K562 (cell line): Measurements from ENCODE around the gene OR1J1. TPM values are rescaled to one million over a fixed set of nuclear protein-coding genes. Genes with fewer than 3 reads are reported as not detected.

ENCODE experiments used
- ATAC-seq: fragments of 200-7000 bp; cut with Tn5 transposase; 3 replicates; pipeline ENCODE4 v1.9.1; 2020; ENCODE audit warnings: moderate library complexity
- BruUV-seq: library from RNA; stranded (reverse); fragments of 400-500 nt; replicated peaks from 2 replicates; lab custom pipeline; 2021; lab: Mats Ljungman, UMichigan
- CTCF ChIA-PET: fragments of 300-600 bp; formaldehyde crosslinking; extraction: SDS; loops from one replicate; lab custom pipeline; 2021; ENCODE audit warnings: low intra/inter-chr PET ratio; lab: Yijun Ruan, JAX
- POLR2A ChIA-PET: fragments of 300-600, 350-650 bp; sonication (Branson Sonifier 250); formaldehyde crosslinking; extraction: SDS; loops from one replicate; lab custom pipeline; 2021; ENCODE audit warnings: antibody characterized with exemption, inconsistent platforms; lab: Yijun Ruan, JAX
- DNase-seq, 4 experiments: peaks; one replicate each; pipeline versions ENCODE4 v3.0.0 to v3.0.0-alpha.2; 2011 to 2018; ENCODE audit warnings: low spot score in 3 of 4, mixed read lengths in 3 of 4; ENCODE audit errors: extremely low read depth in 1 of 4
- FAIRE-seq: peaks from 2 replicates; lab custom pipeline; 2011; peaks lifted over from hg19 to GRCh38; lab: Jason Lieb, UNC
- H2AFZ ChIP-seq: 2 replicates; pipeline ENCODE4 v1.6.0; 2011; ENCODE audit warnings: low read depth, low read length, control low read depth, inconsistent platforms
- H3K27ac ChIP-seq: fragments of 200-600 bp; 3 replicates; pipeline ENCODE4 v1.8.0; 2011; ENCODE audit warnings: low read depth, mild to moderate bottlenecking, control low read depth, inconsistent platforms, low read length, moderate library complexity, mixed read lengths; ENCODE audit errors: extremely low read depth
- H3K27me3 ChIP-seq, 2 experiments: fragments of 300-600 bp in 1 of 2; 2 replicates in 1 of 2; 3 replicates in 1 of 2; pipeline versions ENCODE4 v1.6.0 to v1.8.0; 2011; ENCODE audit warnings: inconsistent platforms in 2 of 2, low read length in 2 of 2, mild to moderate bottlenecking in 1 of 2, mixed read lengths in 1 of 2, moderate library complexity in 1 of 2; ENCODE audit not compliant: control insufficient read depth in 2 of 2, insufficient read depth in 2 of 2
- H3K36me3 ChIP-seq: fragments of 300-600 bp; 3 replicates; pipeline ENCODE4 v1.8.0; 2011; ENCODE audit warnings: mild to moderate bottlenecking, low read length, inconsistent platforms; ENCODE audit not compliant: control insufficient read depth, insufficient read depth
- H3K4me1 ChIP-seq, 2 experiments: fragments of 200-600 bp in 1 of 2; replicated peaks in 1 of 2; 2 replicates in 1 of 2; 3 replicates in 1 of 2; pipeline versions ENCODE4 v1.5.1 to v1.8.0; 2011; ENCODE audit warnings: inconsistent platforms in 2 of 2, low read length in 2 of 2, mild to moderate bottlenecking in 1 of 2, mixed read lengths in 1 of 2, moderate library complexity in 1 of 2; ENCODE audit not compliant: control insufficient read depth in 2 of 2, insufficient read depth in 2 of 2
- H3K4me2 ChIP-seq: 2 replicates; pipeline ENCODE4 v1.6.1; 2011; ENCODE audit warnings: low read length, control low read depth, inconsistent platforms, mixed read lengths; ENCODE audit not compliant: insufficient read depth
- H3K4me3 ChIP-seq: fragments of 200-600 bp; sonication (generic), shearing (Covaris generic); 2 replicates; pipeline ENCODE4 v1.5.1; 2016; ENCODE audit warnings: control low read depth, inconsistent platforms
- H3K79me2 ChIP-seq: fragments of 200-600 bp; 3 replicates; pipeline ENCODE4 v1.8.0; 2011; ENCODE audit warnings: low read length, inconsistent platforms; ENCODE audit not compliant: control insufficient read depth, insufficient read depth
- H3K9ac ChIP-seq, 2 experiments: 2 replicates each; pipeline versions ENCODE4 v1.6.0 to v1.6.1; 2011; ENCODE audit warnings: low read depth in 2 of 2, low read length in 2 of 2, control low read depth in 1 of 2, inconsistent platforms in 1 of 2, mild to moderate bottlenecking in 1 of 2, mixed read lengths in 1 of 2; ENCODE audit not compliant: insufficient read depth in 1 of 2
- H3K9me1 ChIP-seq: one replicate; pipeline ENCODE4 v1.6.0; 2011; ENCODE audit warnings: inconsistent platforms, mild to moderate bottlenecking, low read length, moderate library complexity; ENCODE audit not compliant: control insufficient read depth, insufficient read depth
- H3K9me3 ChIP-seq: replicated peaks from 2 replicates; pipeline ENCODE4 v1.5.1; 2011; ENCODE audit warnings: low read depth, low read length, inconsistent platforms; ENCODE audit not compliant: control insufficient read depth, insufficient read depth
- H4K20me1 ChIP-seq: replicated peaks from 2 replicates; pipeline ENCODE4 v1.6.1; 2011; ENCODE audit warnings: low read length, inconsistent platforms, mixed read lengths; ENCODE audit not compliant: control insufficient read depth, insufficient read depth
- ARID4B ChIP-seq: sonication (generic); formaldehyde crosslinking; IDR thresholded peaks from 2 replicates; pipeline ENCODE4 v1.8.0; 2022; ENCODE audit warnings: mild to moderate bottlenecking, missing genetic modification reagents
- NFATC3 ChIP-seq: fragments of 450-650 bp; IDR thresholded peaks from 2 replicates; pipeline ENCODE4 v1.6.1; 2017; ENCODE audit warnings: mild to moderate bottlenecking
- THRAP3 ChIP-seq: fragments of 450-650 bp; IDR thresholded peaks from 2 replicates; pipeline ENCODE4 v1.6.1; 2016; ENCODE audit warnings: mild to moderate bottlenecking, inconsistent platforms, borderline replicate concordance
- THRB ChIP-seq: fragments of 450-650 bp; formaldehyde crosslinking; conservative IDR thresholded peaks from 2 replicates; pipeline ENCODE4 v1.4.0; 2022; ENCODE audit warnings: mild to moderate bottlenecking, missing genetic modification characterization
- ZBTB7A ChIP-seq: IDR thresholded peaks from 2 replicates; pipeline ENCODE4 v1.6.1; 2011; ENCODE audit warnings: low read depth, mild to moderate bottlenecking, low read length, moderate library complexity, borderline replicate concordance; ENCODE audit not compliant: control insufficient read depth
- ZNF655 ChIP-seq: fragments of 250-450 bp; sonication (Bioruptor Pico); IDR thresholded peaks from 2 replicates; pipeline ENCODE4 v1.5.0; 2021
- WGBS: fragments of 100-300 bp; shearing (Covaris generic); methylation state at CpG from one replicate; pipeline ENCODE4 v1.1.6; 2016; ENCODE audit warnings: low coverage, mixed read lengths; ENCODE audit not compliant: insufficient coverage; ENCODE audit errors: missing lambda C conversion rate; 5-methylcytosine and 5-hydroxymethylcytosine counted together
- in situ Hi-C: fragments of 300-500 bp; cut with MboI; formaldehyde crosslinking; loops from 4 replicates; pipeline ENCODE4 v1.15.0; 2018; ENCODE audit warnings: inconsistent platforms, mixed read lengths
- intact Hi-C: fragments of 100-400 bp; cut with micrococcal nuclease; formaldehyde crosslinking; loops from 2 replicates; pipeline ENCODE4 v1.14.2; 2022
- polyA plus RNA-seq, 8 experiments: library from polyadenylated mRNA; depleted of rRNA in 4 of 8; stranded (reverse) in 5 of 8; unstranded in 3 of 8; fragments of >200 nt; fragmentation: Nextera tagmentation in 2 of 8; fragmentation: Illumina TruSeq in 1 of 8; extraction: Ambion mirVana in 2 of 8; extraction: Trizol in 1 of 8; gene quantifications; 2 replicates each; pipeline versions ENCODE4 v1.2.1 to v1.2.3, GENCODE V29; 2011 to 2014; ENCODE audit warnings: inconsistent platforms in 1 of 8, missing spikeins in 1 of 8
- total RNA-seq, 7 experiments: library from RNA; depleted of rRNA in 6 of 7; stranded (reverse); fragments of >200 nt in 6 of 7; fragmentation: Illumina TruSeq in 2 of 7; extraction: Trizol in 2 of 7; gene quantifications; 2 replicates each; pipeline versions ENCODE4 v1.2.1 to v1.2.3, GENCODE V29; 2011 to 2021; ENCODE audit warnings: low replicate concordance in 1 of 7
- TF ChIP-seq, protein P1 (sequence below): sonication (generic); formaldehyde crosslinking; IDR thresholded peaks from 2 replicates; pipeline ENCODE4 v1.4.0; 2020; ENCODE audit warnings: mild to moderate bottlenecking, missing genetic modification reagents
- TF ChIP-seq, protein P2 (sequence below): fragments of 250-450 bp; sonication (Bioruptor Pico); IDR thresholded peaks from 2 replicates; pipeline ENCODE4 v1.5.0; 2022; ENCODE audit warnings: mild to moderate bottlenecking

The OR1J1 gene
- total and polyA plus RNA-seq, 9 of the 15 experiments (the other 6 are each of a cell fraction or from before 2014, with no cell fraction given): not detected

DNA sequence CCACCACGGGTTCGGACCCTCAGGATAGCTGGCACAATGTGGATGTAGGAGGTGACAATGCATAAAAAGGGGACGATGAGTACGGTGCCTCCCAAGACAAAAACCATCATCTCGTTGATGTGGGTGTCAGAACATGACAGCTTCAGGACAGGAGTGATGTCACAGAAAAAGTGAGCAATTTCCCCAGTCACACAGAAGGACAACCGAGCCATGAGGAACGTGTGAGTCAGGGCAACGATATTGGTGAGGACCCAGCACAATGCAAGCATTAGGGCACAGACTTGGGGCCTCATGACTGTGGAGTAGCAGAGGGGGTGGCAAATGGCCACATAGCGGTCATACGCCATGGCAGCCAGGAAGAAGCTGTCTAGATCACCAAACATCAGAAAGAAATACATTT, 48.9 kb upstream of the OR1J1 start:
- POLR2A ChIA-PET: no interaction called here
- no peaks in the 10 kb centered on the region for H3K9me1 ChIP-seq
- H4K20me1 ChIP-seq: no peaks in the 10 kb centered on the region
- peaks cover 8 to 12% of the 10 kb centered on the region in 2 experiments; a peak in 4 of 5 replicates for H3K27me3 ChIP-seq
- no peaks in the 10 kb centered on the region for H3K36me3 ChIP-seq
- DNase-seq (no peak), ATAC-seq (no peak), FAIRE-seq (no peak)
- no peaks in the 10 kb centered on the region for H3K4me1 ChIP-seq
- CTCF ChIA-PET: no interaction called here
- no peak overlapping the region for H3K9ac ChIP-seq
- H3K4me2 ChIP-seq: no peak overlapping the region
- BruUV-seq: no TSS peak
- H3K9me3 ChIP-seq: no peaks in the 10 kb centered on the region; the same call in 1 of the 2 replicates
- no peaks in the 10 kb centered on the region for H3K79me2 ChIP-seq
- in situ Hi-C loops: no loop called here
- no peak overlapping the region for H3K27ac ChIP-seq
- H3K4me3 ChIP-seq: no peak overlapping the region
- WGBS: 1% methylated on average over 8 of the region's 10 CpGs
- intact Hi-C loops: no loop called here
- H2AFZ ChIP-seq: no peak overlapping the region
- TF ChIP-seq ARID4B (CRISPR knock-in tag) (no peak), THRB (CRISPR knock-in tag) (no peak), ZBTB7A (no peak), THRAP3 (no peak), ZNF655 (CRISPR knock-in tag) (no peak), NFATC3 (no peak)
- TF ChIP-seq, protein P1, sequence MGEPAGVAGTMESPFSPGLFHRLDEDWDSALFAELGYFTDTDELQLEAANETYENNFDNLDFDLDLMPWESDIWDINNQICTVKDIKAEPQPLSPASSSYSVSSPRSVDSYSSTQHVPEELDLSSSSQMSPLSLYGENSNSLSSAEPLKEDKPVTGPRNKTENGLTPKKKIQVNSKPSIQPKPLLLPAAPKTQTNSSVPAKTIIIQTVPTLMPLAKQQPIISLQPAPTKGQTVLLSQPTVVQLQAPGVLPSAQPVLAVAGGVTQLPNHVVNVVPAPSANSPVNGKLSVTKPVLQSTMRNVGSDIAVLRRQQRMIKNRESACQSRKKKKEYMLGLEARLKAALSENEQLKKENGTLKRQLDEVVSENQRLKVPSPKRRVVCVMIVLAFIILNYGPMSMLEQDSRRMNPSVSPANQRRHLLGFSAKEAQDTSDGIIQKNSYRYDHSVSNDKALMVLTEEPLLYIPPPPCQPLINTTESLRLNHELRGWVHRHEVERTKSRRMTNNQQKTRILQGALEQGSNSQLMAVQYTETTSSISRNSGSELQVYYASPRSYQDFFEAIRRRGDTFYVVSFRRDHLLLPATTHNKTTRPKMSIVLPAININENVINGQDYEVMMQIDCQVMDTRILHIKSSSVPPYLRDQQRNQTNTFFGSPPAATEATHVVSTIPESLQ (CRISPR knock-in tag): no peak
- TF ChIP-seq, protein P2, sequence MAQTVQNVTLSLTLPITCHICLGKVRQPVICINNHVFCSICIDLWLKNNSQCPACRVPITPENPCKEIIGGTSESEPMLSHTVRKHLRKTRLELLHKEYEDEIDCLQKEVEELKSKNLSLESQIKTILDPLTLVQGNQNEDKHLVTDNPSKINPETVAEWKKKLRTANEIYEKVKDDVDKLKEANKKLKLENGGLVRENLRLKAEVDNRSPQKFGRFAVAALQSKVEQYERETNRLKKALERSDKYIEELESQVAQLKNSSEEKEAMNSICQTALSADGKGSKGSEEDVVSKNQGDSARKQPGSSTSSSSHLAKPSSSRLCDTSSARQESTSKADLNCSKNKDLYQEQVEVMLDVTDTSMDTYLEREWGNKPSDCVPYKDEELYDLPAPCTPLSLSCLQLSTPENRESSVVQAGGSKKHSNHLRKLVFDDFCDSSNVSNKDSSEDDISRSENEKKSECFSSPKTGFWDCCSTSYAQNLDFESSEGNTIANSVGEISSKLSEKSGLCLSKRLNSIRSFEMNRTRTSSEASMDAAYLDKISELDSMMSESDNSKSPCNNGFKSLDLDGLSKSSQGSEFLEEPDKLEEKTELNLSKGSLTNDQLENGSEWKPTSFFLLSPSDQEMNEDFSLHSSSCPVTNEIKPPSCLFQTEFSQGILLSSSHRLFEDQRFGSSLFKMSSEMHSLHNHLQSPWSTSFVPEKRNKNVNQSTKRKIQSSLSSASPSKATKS (CRISPR knock-in tag): no peak
